SH-SY5Y (cell line): ENCODE results near the gene GPR63.
A peak's percentile ranks its signal among the peaks of the same experiment; 100 is the strongest.

ENCODE experiments used
- GATA2 ChIP-seq: IDR thresholded peaks from 2 replicates; pipeline ENCODE4 v1.6.1; 2011; ENCODE audit warnings: mild to moderate bottlenecking, low read depth, low read length
- GATA3 ChIP-seq: IDR thresholded peaks from 2 replicates; pipeline ENCODE4 v1.6.1; 2011; ENCODE audit warnings: low read depth, mild to moderate bottlenecking, low read length, moderate library complexity

Gene GPR63

DNA sequence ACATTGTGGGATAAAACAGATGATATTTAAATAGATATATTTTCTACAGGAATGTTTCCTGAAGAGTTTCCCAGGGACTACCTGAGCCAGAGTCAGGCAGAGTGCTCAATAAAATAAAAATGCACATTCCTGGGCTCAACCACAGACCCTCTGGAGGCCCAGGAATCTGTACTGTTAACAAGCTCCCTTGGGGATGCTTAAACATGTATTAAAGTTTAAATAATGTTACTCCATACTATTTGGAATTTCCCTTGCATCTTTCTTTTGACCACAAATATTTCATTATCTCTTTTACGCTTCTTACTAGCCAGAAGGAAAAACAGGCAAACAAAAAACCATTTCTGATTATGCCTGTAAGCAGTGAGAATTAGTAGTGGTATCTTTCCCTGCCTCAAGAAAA lies 42.3 kb downstream of the GPR63 start:
- TF ChIP-seq GATA2 (no peak), GATA3 (no peak)

DNA sequence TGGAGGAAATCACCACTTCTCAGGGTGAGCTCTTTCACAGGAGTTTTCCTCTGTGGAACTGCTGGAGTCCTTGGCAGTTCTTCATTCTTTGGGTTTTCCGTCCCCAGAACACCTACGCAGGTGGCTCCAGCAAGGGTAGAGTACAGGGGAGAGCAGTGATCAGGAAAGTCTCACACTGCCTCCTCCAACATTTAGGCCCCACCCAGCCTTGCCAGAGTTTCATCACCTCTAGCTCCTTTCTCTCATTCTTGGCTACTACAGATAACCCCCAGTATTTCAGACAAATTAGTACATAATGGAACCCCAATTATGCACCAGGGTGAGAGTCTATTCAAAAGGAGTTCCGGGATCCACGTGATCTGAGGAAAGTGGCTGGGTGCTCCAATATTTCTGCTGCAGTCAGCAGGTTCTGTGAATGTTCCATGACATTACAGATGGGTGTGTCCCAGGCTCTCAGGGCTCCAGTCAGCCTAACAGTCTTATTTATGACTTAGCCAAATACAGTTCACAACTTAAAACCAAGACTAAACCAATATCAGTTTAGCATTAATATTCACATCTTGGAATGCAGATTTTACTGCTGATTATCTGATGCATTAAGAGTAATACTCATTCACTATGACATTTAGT lies 44.6 kb downstream of the GPR63 start:
- TF ChIP-seq GATA2 (no peak), GATA3 (no peak)

DNA sequence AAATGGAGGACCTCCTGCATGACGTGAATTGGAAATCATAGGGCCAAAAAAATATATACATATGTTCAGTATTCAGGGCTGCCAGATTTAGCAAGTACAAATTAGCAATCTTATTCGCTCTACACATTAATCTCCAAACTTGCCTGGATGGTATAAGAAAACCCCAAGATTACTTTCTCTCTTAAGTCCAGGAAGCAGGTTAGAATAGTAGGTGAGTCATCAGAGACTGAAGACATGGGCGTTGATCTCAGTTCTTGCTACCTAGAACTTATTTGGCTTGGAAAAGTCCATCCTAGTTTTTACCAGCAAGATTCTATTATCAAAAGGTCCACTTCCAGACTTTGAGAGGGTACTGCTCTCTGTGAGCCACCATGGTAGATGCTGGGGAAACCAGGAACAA lies 47.4 kb downstream of the GPR63 start:
- TF ChIP-seq GATA3 = no peak
- no peak for TF ChIP-seq GATA2

DNA sequence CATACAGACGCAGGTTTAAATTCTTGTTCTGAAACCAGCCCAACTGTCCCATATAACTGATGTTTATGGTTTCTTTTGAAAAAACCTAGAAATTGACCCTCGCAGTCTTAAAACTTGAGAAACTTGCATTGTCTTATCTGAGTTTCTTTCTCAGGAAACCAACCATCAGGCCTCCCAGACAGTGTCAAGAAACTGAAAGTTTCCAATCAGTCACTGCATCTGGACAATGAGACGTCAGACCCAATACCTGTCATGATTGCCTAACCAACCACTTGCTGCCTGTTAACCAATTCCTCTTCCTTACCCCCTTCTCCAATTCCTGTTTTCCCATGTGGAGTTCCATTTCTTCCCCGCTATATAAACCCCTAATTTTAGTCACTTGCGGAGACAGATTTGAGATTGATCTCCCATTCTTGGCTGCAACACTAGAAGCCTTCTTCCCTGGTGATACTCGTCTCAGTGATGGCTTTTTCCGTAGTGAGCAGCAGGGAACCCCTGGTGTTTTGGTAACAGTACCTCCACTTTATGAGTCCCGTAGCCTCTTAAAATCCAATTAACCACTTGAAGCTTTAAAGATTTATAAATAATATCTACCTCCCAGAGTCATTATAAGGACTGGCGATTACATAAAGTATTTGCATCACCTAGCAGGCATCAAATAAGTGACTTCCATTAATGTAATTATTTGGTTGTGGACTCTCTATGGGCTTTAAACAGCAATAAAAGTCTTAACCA lies 49.3 kb downstream of the GPR63 start:
- TF ChIP-seq GATA3 (no peak), GATA2 (no peak)

DNA sequence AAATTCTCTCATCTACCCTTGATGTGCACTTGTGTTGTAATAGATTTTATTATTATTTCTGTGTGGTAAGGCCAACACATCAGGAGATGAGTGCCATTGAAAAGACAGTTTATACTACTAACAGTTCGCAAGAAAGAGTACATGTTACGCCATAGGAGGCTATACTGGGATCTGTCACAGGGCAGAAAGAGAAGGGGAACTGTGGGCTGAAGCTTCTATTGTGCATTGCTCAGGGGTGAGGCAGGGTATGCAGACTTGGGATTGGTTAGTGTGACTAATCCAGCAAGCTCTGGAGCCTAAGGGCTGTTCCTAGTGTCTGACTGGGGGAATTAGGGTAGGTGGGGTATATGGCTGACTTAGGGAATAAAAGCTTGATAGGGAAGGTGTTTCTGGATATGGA lies 50.9 kb downstream of the GPR63 start:
- no peak for TF ChIP-seq GATA2
- no peak for TF ChIP-seq GATA3

DNA sequence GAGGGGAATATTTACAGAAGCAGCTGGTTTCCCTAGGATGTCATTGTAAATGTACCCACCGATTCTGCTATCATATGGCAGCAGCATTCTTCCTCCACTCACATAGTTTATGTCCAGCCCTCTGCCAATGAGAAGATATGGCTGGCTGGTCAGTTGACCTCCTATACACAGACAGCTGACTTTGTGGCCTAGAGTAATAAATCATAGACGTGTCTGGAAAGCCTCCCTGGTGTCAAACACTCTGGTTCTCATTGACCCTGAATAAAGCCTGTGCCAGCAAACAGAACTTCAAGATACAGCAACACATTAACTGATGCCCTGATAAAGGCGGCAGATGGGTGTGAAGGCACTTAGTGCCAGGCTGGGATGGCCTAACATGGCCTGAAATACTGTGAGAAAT lies 52.6 kb downstream of the GPR63 start:
- TF ChIP-seq GATA2 (peak; percentile 84), GATA3 (peak; percentile 69; the same call in 1 of the 2 replicates)

DNA sequence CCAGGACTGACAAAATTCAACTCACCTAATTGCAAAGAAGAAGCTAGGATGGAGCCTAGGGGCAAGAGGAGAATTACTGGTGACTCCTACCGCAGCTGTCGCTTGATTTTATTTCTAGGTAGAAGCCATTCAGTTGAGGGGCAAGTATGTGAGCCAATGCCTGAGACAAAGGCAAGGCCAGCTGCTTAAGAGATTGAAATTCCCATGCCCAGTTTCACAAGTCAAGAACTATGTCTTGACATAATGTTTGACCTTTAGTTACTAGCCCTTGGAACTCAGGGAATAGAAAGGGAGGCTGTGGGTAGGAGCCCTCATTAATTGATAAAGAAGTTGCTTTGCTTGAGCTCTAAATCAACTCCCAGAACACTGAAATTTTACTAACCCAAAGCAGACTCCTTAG lies 54.0 kb downstream of the GPR63 start:
- TF ChIP-seq GATA3 = no peak
- TF ChIP-seq GATA2 = no peak

DNA sequence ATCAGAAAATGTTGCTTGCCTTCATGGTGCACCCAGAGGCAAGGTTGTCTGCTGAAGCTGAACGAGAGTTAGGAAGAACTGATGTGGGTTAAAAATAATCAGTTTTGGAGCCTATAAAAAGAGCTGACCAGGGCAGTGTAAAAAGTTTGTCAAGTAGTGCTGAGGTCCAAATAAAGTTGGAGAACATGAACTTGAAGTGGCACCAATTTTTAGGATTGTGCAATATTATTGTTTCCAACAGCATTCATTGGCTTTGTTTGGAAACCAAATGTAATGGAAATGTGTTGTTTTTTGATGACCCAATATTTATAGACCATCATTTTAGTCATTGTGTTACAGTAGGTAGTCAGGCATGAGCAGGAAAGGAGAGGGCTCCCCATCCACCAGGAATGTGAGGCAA lies 55.7 kb downstream of the GPR63 start:
- TF ChIP-seq GATA3 (no peak), GATA2 (no peak)

DNA sequence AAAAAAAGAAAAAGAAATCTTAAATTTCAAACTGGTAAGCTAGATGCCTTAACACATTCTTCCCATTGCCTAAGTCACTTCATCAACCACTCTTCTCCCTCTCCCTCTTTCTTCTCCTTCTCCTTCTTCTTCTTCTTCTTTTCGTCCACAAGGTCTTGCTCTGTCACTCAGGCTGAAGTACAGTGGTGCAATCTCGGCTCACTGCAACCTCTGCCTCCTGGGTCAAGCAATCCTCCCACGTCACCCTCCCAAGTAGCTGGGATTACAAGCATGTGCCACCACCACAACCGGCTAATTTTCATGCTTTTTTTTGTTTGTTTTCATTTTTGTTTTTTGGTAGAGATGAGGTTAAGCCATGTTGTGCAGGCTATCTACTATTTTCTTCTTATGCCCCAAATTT lies 60.2 kb downstream of the GPR63 start:
- no peak for TF ChIP-seq GATA3
- no peak for TF ChIP-seq GATA2

DNA sequence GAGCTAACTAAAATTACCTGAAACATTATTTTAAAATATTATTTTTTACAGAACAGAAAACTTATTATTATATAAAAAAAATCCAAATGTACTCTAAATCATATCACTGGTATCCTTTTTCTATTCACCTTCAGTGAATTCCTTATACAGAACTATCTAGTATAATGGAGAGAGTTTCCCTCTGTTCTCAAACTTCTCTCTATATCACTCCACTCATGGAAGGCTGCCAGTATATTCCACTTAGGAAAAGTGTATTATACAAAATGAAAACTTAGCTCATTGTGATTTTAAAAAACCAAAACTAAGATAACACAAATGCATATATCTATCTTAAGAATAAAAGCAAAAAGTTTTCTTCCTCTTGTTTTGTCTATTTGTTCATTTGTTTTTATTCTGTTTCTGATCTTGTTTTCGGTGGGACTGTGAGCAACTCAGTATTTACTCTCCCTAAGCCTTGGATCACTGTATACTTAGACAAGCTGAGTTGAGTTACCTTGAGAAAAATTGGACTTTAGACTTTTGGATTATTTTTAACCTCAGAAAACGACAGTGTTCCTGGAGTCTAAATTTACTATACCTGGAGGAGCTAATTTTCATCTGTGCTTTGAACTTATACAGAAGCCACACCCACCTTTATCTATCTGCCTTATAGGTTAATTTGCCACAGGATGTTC lies 61.4 kb downstream of the GPR63 start:
- TF ChIP-seq GATA2 (no peak), GATA3 (no peak)

DNA sequence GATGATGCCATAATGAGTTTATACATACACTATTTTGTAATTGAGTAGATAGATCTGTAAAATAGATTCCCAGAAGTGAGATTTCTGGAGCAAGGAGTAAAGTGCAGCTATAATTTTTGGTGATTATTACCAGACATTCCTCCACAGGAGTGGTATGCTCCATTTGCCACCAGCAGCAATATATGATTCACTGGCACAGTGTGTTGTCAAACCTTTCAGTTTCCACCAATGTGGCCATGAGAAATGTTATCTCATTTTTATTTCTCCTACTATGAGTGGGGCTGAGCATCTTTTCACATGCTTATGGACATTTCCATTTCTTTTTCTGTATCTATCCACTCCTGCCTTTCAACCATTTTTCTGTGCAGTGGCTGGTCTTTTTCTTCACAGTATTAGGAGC lies 70.5 kb downstream of the GPR63 start:
- TF ChIP-seq GATA3 (no peak), GATA2 (no peak)

DNA sequence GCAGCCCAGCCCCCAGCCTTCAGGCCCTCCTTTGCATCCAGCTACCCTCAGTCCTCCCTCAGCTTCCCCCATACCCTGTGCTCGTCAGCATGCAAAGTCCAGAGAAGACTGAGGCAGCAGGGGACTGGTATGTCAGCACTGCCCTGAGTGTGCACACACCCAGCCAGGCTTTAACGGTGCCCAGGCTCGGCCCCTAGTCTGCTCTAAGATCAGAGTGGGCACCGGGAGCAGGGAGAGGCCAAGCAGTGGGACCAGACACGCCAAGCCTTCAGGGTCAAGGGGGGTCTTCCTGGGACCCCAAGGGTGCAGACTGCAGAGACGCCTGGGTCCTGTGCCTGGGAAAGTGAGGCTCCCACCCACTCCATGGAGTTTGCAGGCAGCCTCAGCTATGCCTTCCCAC lies 74.7 kb downstream of the GPR63 start:
- TF ChIP-seq GATA2 = no peak
- no peak for TF ChIP-seq GATA3

DNA sequence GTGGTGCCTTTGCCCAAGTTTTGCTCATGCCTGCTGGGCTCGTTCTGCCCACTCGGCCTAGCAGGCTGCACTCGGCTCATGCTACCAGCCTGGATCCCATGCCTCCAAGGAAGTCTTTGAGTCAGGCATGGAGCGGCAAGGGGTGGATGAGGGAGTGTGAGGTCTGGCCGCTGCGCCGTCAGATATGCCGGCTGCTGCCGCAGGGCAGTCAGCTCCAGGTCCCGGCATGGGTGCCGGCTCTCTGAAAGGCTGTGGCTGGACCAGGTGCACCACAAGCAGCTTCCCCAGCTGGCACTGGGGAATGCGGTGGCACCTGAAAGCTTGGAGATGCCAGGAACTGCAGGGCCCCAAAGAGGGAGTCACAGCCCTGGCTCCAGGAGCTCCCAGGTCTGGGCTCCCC lies 75.5 kb downstream of the GPR63 start:
- no peak for TF ChIP-seq GATA3
- no peak for TF ChIP-seq GATA2

DNA sequence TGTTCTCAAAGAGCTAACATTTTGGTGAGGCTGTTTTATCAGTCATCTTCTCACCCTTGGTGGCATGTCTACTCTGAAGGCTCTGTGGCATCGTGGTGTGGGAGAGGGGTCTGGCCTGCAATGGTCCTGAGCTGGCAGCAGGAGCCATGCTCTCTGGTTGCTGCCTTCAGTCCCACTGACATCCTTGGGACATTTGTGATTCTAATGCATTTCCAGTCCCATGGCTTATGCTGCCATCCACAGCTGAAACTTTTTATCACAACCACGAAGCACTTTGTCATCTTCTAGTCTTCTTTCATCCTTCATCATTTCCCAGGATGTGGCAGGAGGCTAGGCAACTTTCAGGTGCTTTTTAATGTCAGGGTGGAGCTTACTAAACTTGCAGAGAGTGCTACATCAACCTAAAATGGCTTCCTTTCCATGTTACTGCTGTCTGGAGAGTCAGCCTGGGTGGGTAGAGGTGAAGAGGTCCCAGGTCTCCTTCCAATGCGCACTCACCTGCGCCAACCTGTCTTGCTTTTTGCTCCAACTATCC lies 77.1 kb downstream of the GPR63 start:
- TF ChIP-seq GATA2 (no peak), GATA3 (no peak)

DNA sequence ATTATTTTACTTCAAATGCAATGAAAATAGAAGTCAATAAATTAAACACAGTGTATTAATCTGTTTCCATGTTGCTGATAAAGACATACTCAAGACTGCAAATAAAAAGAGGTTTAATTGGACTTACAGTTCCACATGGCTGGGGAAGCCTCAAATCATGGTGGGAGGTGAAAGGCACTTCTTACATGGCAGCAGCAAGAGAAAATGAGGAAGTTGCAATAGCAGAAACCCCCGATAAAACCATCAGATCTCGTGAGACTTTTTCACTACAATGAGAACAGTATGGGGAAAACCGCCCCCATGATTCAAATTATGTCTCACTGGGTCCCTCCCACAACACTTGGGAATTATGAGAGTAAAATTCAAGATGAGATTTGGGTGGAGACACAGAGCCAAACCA lies 82.2 kb downstream of the GPR63 start:
- TF ChIP-seq GATA3 = no peak
